ENCODE measurements around the gene HIVEP3. TPM values are rescaled to one million over a fixed set of nuclear protein-coding genes. Genes with fewer than 3 reads are reported as not detected.

Gene HIVEP3
- total RNA-seq, 2 donors from 2014 or later = 2.3 to 12.8 TPM

GRCh38 chr1:41673806-41674205 is 244.9 kb downstream of the HIVEP3 start:
- no peak for DNase-seq (ENCODE audit: low spot score)
- Histone ChIP-seq H3K4me1 (ENCODE audit: control insufficient read depth in 1 of 2, low read depth in 2 of 2) (no peaks in the 10 kb centered on the region), H3K27me3 (replicated peaks; ENCODE audit: insufficient read depth) (no peaks in the 10 kb centered on the region), H3K9me3 (no peaks in the 10 kb centered on the region), H3K27ac (no peak overlapping the region), H3K36me3 (no peaks in the 10 kb centered on the region), H3K4me3 (no peak overlapping the region)
- TF ChIP-seq, protein P1, sequence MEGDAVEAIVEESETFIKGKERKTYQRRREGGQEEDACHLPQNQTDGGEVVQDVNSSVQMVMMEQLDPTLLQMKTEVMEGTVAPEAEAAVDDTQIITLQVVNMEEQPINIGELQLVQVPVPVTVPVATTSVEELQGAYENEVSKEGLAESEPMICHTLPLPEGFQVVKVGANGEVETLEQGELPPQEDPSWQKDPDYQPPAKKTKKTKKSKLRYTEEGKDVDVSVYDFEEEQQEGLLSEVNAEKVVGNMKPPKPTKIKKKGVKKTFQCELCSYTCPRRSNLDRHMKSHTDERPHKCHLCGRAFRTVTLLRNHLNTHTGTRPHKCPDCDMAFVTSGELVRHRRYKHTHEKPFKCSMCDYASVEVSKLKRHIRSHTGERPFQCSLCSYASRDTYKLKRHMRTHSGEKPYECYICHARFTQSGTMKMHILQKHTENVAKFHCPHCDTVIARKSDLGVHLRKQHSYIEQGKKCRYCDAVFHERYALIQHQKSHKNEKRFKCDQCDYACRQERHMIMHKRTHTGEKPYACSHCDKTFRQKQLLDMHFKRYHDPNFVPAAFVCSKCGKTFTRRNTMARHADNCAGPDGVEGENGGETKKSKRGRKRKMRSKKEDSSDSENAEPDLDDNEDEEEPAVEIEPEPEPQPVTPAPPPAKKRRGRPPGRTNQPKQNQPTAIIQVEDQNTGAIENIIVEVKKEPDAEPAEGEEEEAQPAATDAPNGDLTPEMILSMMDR (IDR thresholded peaks at IDR 0.05) = no peak
- no peak for ATAC-seq (ENCODE audit: insufficient number of reproducible peaks, low FRiP score, low read depth)

DNA sequence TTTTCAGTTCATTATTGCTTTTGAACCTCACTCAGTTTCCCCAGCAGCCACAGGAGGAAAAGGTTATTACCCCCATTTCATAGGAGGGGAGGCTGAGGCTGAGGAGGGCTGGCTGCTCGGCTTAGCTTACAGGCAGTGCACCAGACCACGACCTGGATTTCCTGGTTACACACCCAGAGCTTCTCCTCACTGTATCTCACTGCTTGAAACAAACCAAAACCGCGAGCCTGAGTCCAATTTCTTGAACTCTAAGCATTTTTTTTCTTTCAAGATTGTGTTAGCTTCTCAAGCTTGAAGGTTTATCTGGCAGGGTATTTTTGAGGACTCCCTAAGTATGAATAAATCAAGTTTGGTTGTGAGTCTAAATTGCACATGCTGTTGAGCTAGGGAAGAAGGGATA is 245.3 kb downstream of the HIVEP3 start:
- no peak overlapping the region for H3K4me3 ChIP-seq
- no peaks in the 10 kb centered on the region for H3K27me3 ChIP-seq (replicated peaks; ENCODE audit: insufficient read depth)
- H3K36me3 ChIP-seq = no peaks in the 10 kb centered on the region
- no peak overlapping the region for H3K27ac ChIP-seq
- ATAC-seq (ENCODE audit: insufficient number of reproducible peaks, low FRiP score, low read depth) (no peak), DNase-seq (ENCODE audit: low spot score) (no peak)
- no peaks in the 10 kb centered on the region for H3K9me3 ChIP-seq
- TF ChIP-seq, protein P1 (IDR thresholded peaks at IDR 0.05) = no peak
- no peaks in the 10 kb centered on the region for H3K4me1 ChIP-seq (ENCODE audit: control insufficient read depth in 1 of 2, low read depth in 2 of 2)

GRCh38 chr1:41672641-41673361 is 245.9 kb downstream of the HIVEP3 start:
- no peaks in the 10 kb centered on the region for H3K36me3 ChIP-seq
- ATAC-seq (ENCODE audit: insufficient number of reproducible peaks, low FRiP score, low read depth) (no peak), DNase-seq (ENCODE audit: low spot score) (no peak)
- H3K4me1 ChIP-seq (ENCODE audit: control insufficient read depth in 1 of 2, low read depth in 2 of 2) = no peaks in the 10 kb centered on the region
- no peaks in the 10 kb centered on the region for H3K27me3 ChIP-seq (replicated peaks; ENCODE audit: insufficient read depth)
- TF ChIP-seq, protein P1 (IDR thresholded peaks at IDR 0.05) = no peak
- H3K9me3 ChIP-seq = no peaks in the 10 kb centered on the region
- no peak overlapping the region for H3K27ac ChIP-seq
- no peak overlapping the region for H3K4me3 ChIP-seq

DNA sequence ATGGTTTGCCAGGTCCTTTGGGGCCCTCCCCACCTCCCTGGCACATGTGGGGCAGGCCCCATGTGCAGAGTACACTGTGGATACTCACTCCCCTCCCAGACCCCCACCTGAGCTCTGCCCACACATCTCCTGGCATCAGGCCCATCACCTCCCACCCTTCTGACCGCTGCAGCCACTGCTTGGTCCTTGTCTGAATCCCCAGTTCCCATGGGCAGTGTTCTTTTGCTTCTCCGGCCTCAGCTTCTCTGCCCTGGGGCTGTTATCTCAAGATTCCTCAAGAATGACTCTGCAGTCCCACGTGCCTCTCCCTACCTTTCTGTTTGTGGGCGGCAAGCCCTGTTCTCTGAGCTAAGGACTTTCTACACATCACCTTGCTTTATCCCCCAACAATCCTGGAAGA is 246.5 kb downstream of the HIVEP3 start:
- TF ChIP-seq, protein P1 (IDR thresholded peaks at IDR 0.05) = no peak
- no peaks in the 10 kb centered on the region for H3K36me3 ChIP-seq
- DNase-seq (ENCODE audit: low spot score) = no peak
- no peaks in the 10 kb centered on the region for H3K27me3 ChIP-seq (replicated peaks; ENCODE audit: insufficient read depth)
- no peaks in the 10 kb centered on the region for H3K4me1 ChIP-seq (ENCODE audit: control insufficient read depth in 1 of 2, low read depth in 2 of 2)
- no peaks in the 10 kb centered on the region for H3K9me3 ChIP-seq
- no peak overlapping the region for H3K4me3 ChIP-seq
- no peak overlapping the region for H3K27ac ChIP-seq
- no peak for ATAC-seq (ENCODE audit: insufficient number of reproducible peaks, low FRiP score, low read depth)

- Histone ChIP-seq H3K4me1 (ENCODE audit: control insufficient read depth in 1 of 2, low read depth in 2 of 2) (no peaks in the 10 kb centered on the region), H3K9me3 (no peaks in the 10 kb centered on the region), H3K4me3 (no peak overlapping the region), H3K27ac (no peak overlapping the region), H3K36me3 (no peaks in the 10 kb centered on the region), H3K27me3 (replicated peaks; ENCODE audit: insufficient read depth) (no peaks in the 10 kb centered on the region)
- DNase-seq (ENCODE audit: low spot score) (no peak), ATAC-seq (ENCODE audit: insufficient number of reproducible peaks, low FRiP score, low read depth) (no peak)
- TF ChIP-seq, protein P1 (IDR thresholded peaks at IDR 0.05) = no peak
These were observed 247.5 kb downstream of the HIVEP3 start for GRCh38 chr1:41671116-41671755.
